Measurements from ENCODE around the gene GABRB1.

The GABRB1 gene

DNA sequence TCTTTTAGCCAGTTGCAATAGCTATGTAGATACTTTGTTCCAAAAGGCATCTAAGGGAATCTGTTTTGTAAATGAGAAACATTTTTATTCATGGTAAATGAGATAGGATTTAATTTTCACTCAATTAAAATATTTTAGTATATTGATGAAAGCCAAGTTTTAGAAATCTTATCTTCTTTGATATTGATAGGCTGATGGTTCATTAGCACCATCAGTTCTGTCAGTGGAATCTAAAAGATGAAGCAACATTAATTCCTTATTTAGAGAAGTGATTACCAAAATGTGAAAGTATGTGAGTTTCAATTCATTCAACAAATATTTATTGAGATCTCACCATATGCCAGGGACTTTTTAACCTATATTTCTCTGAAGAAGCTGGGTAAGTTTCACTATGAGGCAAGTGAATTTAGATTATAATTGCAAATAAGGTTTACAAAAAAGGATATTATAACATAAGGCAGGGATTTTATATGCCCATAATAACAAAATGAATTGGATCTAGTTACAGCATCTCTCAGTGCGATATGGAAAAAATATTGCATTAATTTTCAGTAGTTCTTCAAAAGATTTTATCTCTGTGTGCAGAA lies 79.3 kb downstream of the GABRB1 start:
- Histone ChIP-seq H4K20me1 (ENCODE audit: insufficient read depth, low read length) (no peaks in the 10 kb centered on the region), H2AFZ (ENCODE audit: low read length) (no peak overlapping the region), H3K9ac (ENCODE audit: low read length) (no peak overlapping the region), H3K9me3 (replicated peaks; ENCODE audit: insufficient read depth, low read length) (no peaks in the 10 kb centered on the region), H3F3A (ENCODE audit: insufficient read depth, low read length) (no peaks in the 10 kb centered on the region), H3K9me2 (replicated peaks; ENCODE audit: insufficient read depth, low read length) (no peaks in the 10 kb centered on the region), H3K27ac (ENCODE audit: low read length) (no peak overlapping the region), H3K36me3 (replicated peaks; ENCODE audit: insufficient read depth, low read length) (no peaks in the 10 kb centered on the region), H3K4me3 (ENCODE audit: low read length) (no peak overlapping the region), H3K27me3 (replicated peaks; ENCODE audit: insufficient read depth, low read length) (no peaks in the 10 kb centered on the region), H3K4me2 (ENCODE audit: low read depth, low read length) (no peak overlapping the region), H3K4me1 (ENCODE audit: low read length) (no peaks in the 10 kb centered on the region), H3K79me2 (ENCODE audit: low read length) (no peaks in the 10 kb centered on the region)
- no peak for DNase-seq
- TF ChIP-seq EZH2 (optimal IDR thresholded peaks at IDR 0.05; ENCODE audit: low read depth, low read length) (no peak), EZH2phosphoT487 (IDR thresholded peaks at IDR 0.05; ENCODE audit: low read length) (no peak), CTCF (IDR thresholded peaks at IDR 0.05; ENCODE audit: low read length) (no peak)

DNA sequence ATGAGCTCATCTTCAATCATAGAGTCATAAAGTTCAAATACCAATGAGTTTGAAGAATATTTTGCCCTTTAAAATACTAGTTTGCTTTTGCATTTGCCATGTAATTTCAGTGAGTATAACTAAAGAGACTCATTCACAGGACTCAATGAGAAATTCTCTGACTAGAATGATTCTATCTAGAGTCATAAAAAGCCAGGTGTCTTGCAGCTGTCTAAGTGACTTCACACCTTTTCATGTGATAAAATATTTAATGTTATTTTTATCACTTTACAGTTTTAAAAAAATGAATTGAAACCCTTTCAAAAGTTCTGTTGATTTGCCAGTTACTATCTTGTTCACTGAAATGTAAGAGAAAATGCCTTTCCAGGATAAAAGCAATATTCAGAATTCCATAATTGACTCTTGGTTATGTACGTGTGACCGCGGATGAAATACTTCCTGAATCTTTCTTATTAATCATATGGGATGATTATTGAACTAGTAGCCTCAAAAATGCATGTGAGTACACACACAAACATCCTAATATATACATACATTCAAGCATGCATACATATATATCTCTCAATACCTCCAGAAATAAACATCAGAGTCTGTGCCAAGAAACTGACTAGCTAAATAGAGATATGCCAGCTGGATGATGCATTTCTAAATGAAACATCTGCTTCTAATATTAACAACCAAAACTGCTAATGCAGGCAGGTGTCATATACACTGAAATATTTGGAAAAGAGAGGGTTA lies 87.0 kb downstream of the GABRB1 start:
- H3K4me2 ChIP-seq (ENCODE audit: low read depth, low read length): no peak overlapping the region
- no peaks in the 10 kb centered on the region for H3K27me3 ChIP-seq (replicated peaks; ENCODE audit: insufficient read depth, low read length)
- DNase-seq: no peak
- H3K4me3 ChIP-seq (ENCODE audit: low read length): no peak overlapping the region
- H3K27ac ChIP-seq (ENCODE audit: low read length): no peak overlapping the region
- H3K79me2 ChIP-seq (ENCODE audit: low read length): no peaks in the 10 kb centered on the region
- no peaks in the 10 kb centered on the region for H4K20me1 ChIP-seq (ENCODE audit: insufficient read depth, low read length)
- no peak overlapping the region for H2AFZ ChIP-seq (ENCODE audit: low read length)
- H3K9me3 ChIP-seq (replicated peaks; ENCODE audit: insufficient read depth, low read length): no peaks in the 10 kb centered on the region
- H3K9me2 ChIP-seq (replicated peaks; ENCODE audit: insufficient read depth, low read length): no peaks in the 10 kb centered on the region; the same call in 1 of the 2 replicates
- no peaks in the 10 kb centered on the region for H3K4me1 ChIP-seq (ENCODE audit: low read length)
- H3K9ac ChIP-seq (ENCODE audit: low read length): no peak overlapping the region
- no peak for TF ChIP-seq EZH2phosphoT487 (IDR thresholded peaks at IDR 0.05; ENCODE audit: low read length)
- no peak for TF ChIP-seq CTCF (IDR thresholded peaks at IDR 0.05; ENCODE audit: low read length)
- no peak for TF ChIP-seq EZH2 (optimal IDR thresholded peaks at IDR 0.05; ENCODE audit: low read depth, low read length)
- H3F3A ChIP-seq (ENCODE audit: insufficient read depth, low read length): no peaks in the 10 kb centered on the region
- H3K36me3 ChIP-seq (replicated peaks; ENCODE audit: insufficient read depth, low read length): no peaks in the 10 kb centered on the region

GRCh38 chr4:47120783-47121182 lies 89.4 kb downstream of the GABRB1 start:
- no peak overlapping the region for H2AFZ ChIP-seq (ENCODE audit: low read length)
- H3K4me2 ChIP-seq (ENCODE audit: low read depth, low read length): no peak overlapping the region
- H3K9me2 ChIP-seq (replicated peaks; ENCODE audit: insufficient read depth, low read length): no peaks in the 10 kb centered on the region; the same call in 1 of the 2 replicates
- H3K36me3 ChIP-seq (replicated peaks; ENCODE audit: insufficient read depth, low read length): no peaks in the 10 kb centered on the region
- no peaks in the 10 kb centered on the region for H3K79me2 ChIP-seq (ENCODE audit: low read length)
- H3K9ac ChIP-seq (ENCODE audit: low read length): no peak overlapping the region
- no peaks in the 10 kb centered on the region for H3F3A ChIP-seq (ENCODE audit: insufficient read depth, low read length)
- no peaks in the 10 kb centered on the region for H3K9me3 ChIP-seq (replicated peaks; ENCODE audit: insufficient read depth, low read length)
- no peaks in the 10 kb centered on the region for H3K27me3 ChIP-seq (replicated peaks; ENCODE audit: insufficient read depth, low read length)
- H3K27ac ChIP-seq (ENCODE audit: low read length): no peak overlapping the region
- no peaks in the 10 kb centered on the region for H3K4me1 ChIP-seq (ENCODE audit: low read length)
- TF ChIP-seq EZH2phosphoT487 (IDR thresholded peaks at IDR 0.05; ENCODE audit: low read length) (no peak), EZH2 (optimal IDR thresholded peaks at IDR 0.05; ENCODE audit: low read depth, low read length) (no peak), CTCF (IDR thresholded peaks at IDR 0.05; ENCODE audit: low read length) (no peak)
- no peak for DNase-seq
- no peak overlapping the region for H3K4me3 ChIP-seq (ENCODE audit: low read length)
- H4K20me1 ChIP-seq (ENCODE audit: insufficient read depth, low read length): no peaks in the 10 kb centered on the region
